Tibial artery (tissue), 4 donors: ENCODE measurements around the gene OR10R2.

Experiments
- DNase-seq, 2 donors: peaks; one replicate each; pipeline ENCODE4 v3.0.0-alpha.2; 2019
- H3K27ac ChIP-seq, 2 donors: fragments of 200-600 bp; sonication (generic) in 1 of 2; 1 replicate in 1 of 2; 2 replicates in 1 of 2; pipeline ENCODE4 v1.5.1; 2018 to 2019; ENCODE audit warnings: mild to moderate bottlenecking in 1 of 2
- H3K27me3 ChIP-seq, 2 donors: fragments of 200-600 bp; sonication (generic) in 1 of 2; one replicate each; pipeline versions ENCODE4 v1.5.1 to v1.6.0; 2016 to 2019
- H3K36me3 ChIP-seq, 3 donors: fragments of 200-600 bp; sonication (generic) in 2 of 3; one replicate each; pipeline ENCODE4 v1.5.1; 2016 to 2019; ENCODE audit warnings: mild to moderate bottlenecking in 2 of 3
- H3K4me1 ChIP-seq, 4 donors: fragments of 200-600 bp; sonication (generic) in 2 of 4; 1 replicate in 3 of 4; 2 replicates in 1 of 4; pipeline ENCODE4 v1.5.1; 2016 to 2019
- H3K4me3 ChIP-seq, 2 donors: fragments of 200-600 bp; sonication (generic) in 1 of 2; 1 replicate in 1 of 2; 2 replicates in 1 of 2; pipeline ENCODE4 v1.5.1; 2018 to 2019; ENCODE audit warnings: mild to moderate bottlenecking in 2 of 2
- H3K9me3 ChIP-seq, 3 donors: fragments of 200-600 bp; sonication (generic) in 1 of 3; one replicate each; pipeline ENCODE4 v1.5.1; 2016 to 2019
- CTCF ChIP-seq, 2 experiments: fragments of 200-600 bp in 1 of 2; fragments of 450-650 bp in 1 of 2; IDR thresholded peaks; one replicate each; pipeline ENCODE4 v1.5.1; 2017 to 2019; ENCODE audit warnings: antibody characterized with exemption in 2 of 2, mild to moderate bottlenecking in 1 of 2, moderate library complexity in 1 of 2
- intact Hi-C: fragments of 100-400 bp; cut with DNase I; formaldehyde crosslinking; loops from one replicate; pipeline ENCODE4 v1.15.0; 2023; ENCODE audit warnings: low total_unique reads

Gene OR10R2

GRCh38 chr1:158493054-158493453 lies 21.0 kb downstream of the OR10R2 start:
- no peaks in the 10 kb centered on the region for H3K36me3 ChIP-seq
- intact Hi-C loops, result no loop called here
- no peaks in the 10 kb centered on the region for H3K9me3 ChIP-seq
- no peak overlapping the region for H3K27ac ChIP-seq
- H3K4me1 ChIP-seq, result no peaks in the 10 kb centered on the region
- H3K4me3 ChIP-seq, result no peak overlapping the region
- TF ChIP-seq CTCF (IDR thresholded peaks at IDR 0.05), result no peak
- no peaks in the 10 kb centered on the region for H3K27me3 ChIP-seq
- DNase-seq, result no peak

- no peak for DNase-seq
- Histone ChIP-seq H3K9me3 (no peaks in the 10 kb centered on the region), H3K36me3 (no peaks in the 10 kb centered on the region), H3K4me1 (no peaks in the 10 kb centered on the region), H3K4me3 (no peak overlapping the region), H3K27ac (no peak overlapping the region), H3K27me3 (no peaks in the 10 kb centered on the region)
- TF ChIP-seq CTCF (IDR thresholded peaks at IDR 0.05), result no peak
- intact Hi-C loops, result no loop called here
Measured at GRCh38 chr1:158494796-158495195, 22.8 kb downstream of the OR10R2 start.

- H3K27ac ChIP-seq, result no peak overlapping the region
- H3K9me3 ChIP-seq, result no peaks in the 10 kb centered on the region
- no peaks in the 10 kb centered on the region for H3K36me3 ChIP-seq
- TF ChIP-seq CTCF (IDR thresholded peaks at IDR 0.05), result no peak
- no peak for DNase-seq
- H3K27me3 ChIP-seq, result no peaks in the 10 kb centered on the region
- intact Hi-C loops, result no loop called here
- H3K4me3 ChIP-seq, result no peak overlapping the region
- no peaks in the 10 kb centered on the region for H3K4me1 ChIP-seq
Measured at GRCh38 chr1:158496374-158496773, 24.4 kb downstream of the OR10R2 start.

- Histone ChIP-seq H3K27me3 (no peaks in the 10 kb centered on the region), H3K27ac (no peak overlapping the region), H3K36me3 (no peaks in the 10 kb centered on the region), H3K4me1 (peaks cover 0 to 31% (median 11%) of the 10 kb centered on the region in 4 donors), H3K9me3 (no peaks in the 10 kb centered on the region), H3K4me3 (no peak overlapping the region)
- peak; percentile 30 to 35 for TF ChIP-seq CTCF (IDR thresholded peaks at IDR 0.05)
- intact Hi-C loops, result loop anchor here (10.0 kb wide), 1 partner anchor 488 kb away; no protein-coding TSS in a partner anchor
- DNase-seq, result no peak
Measured at GRCh38 chr1:158506369-158506987, 34.5 kb downstream of the OR10R2 start.

GRCh38 chr1:158507511-158507910 lies 35.5 kb downstream of the OR10R2 start:
- Histone ChIP-seq H3K27ac (no peak overlapping the region), H3K36me3 (no peaks in the 10 kb centered on the region), H3K4me3 (no peak overlapping the region), H3K9me3 (no peaks in the 10 kb centered on the region), H3K27me3 (no peaks in the 10 kb centered on the region), H3K4me1 (peaks cover 0 to 31% (median 11%) of the 10 kb centered on the region in 4 donors)
- TF ChIP-seq CTCF (IDR thresholded peaks at IDR 0.05), result no peak
- intact Hi-C loops, result loop anchor here (10.0 kb wide), 1 partner anchor 487 kb away; no protein-coding TSS in a partner anchor
- no peak for DNase-seq
